ENCODE data around the gene PDLIM4.

DNA sequence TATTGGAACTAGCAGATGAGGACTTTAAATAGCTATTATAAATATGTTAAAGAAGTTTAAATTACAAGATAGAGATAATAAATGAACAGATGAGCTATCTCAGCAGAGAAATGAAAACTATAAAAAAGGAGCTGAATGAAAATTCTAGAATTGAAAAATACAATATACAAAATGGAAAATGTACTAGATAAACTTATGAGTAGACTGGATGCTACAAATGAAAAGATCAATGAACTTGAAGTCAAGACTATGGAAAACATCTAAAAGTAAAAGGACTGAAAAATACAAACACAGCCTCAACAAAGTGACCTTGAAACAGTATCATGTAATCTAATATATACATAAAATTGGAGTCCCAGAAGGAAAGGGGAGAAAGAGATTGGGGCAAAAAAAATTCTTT, 10.7 kb upstream of the PDLIM4 start:
- TF ChIP-seq EZH2phosphoT487 (IDR thresholded peaks at IDR 0.05; ENCODE audit: insufficient read depth, low read depth) (no peak), EZH2 (IDR thresholded peaks at IDR 0.05; ENCODE audit: insufficient read depth, poor library complexity, severe bottlenecking) (no peak)

Measured in GM23248 (cell line).